Stomach (tissue), 4 donors: ENCODE measurements around the gene TEAD1.

Experiments
- EP300 ChIP-seq: sonication (generic); formaldehyde crosslinking; IDR thresholded peaks from one replicate; pipeline ENCODE4 v1.6.1; 2017; ENCODE audit warnings: antibody characterized with exemption
- POLR2A ChIP-seq, 4 donors: fragments of 450-650 bp; IDR thresholded peaks; one replicate each; pipeline ENCODE4 v1.6.1; 2016; ENCODE audit warnings: antibody characterized with exemption in 4 of 4, control low read depth in 2 of 4, mild to moderate bottlenecking in 1 of 4, moderate library complexity in 1 of 4
- POLR2AphosphoS5 ChIP-seq, 3 donors: sonication (generic); formaldehyde crosslinking; IDR thresholded peaks; one replicate each; pipeline ENCODE4 v1.6.1; 2016; ENCODE audit warnings: antibody characterized with exemption in 3 of 3
- TF ChIP-seq, protein P1 (sequence below), 7 experiments: fragments of 450-650 bp in 4 of 7; fragments of 200-600 bp in 3 of 7; sonication (generic) in 3 of 7; IDR thresholded peaks; one replicate each; pipeline ENCODE4 v1.5.1; 2016 to 2019; ENCODE audit warnings: antibody characterized with exemption in 7 of 7, control low read depth in 2 of 7, mild to moderate bottlenecking in 1 of 7

DNA sequence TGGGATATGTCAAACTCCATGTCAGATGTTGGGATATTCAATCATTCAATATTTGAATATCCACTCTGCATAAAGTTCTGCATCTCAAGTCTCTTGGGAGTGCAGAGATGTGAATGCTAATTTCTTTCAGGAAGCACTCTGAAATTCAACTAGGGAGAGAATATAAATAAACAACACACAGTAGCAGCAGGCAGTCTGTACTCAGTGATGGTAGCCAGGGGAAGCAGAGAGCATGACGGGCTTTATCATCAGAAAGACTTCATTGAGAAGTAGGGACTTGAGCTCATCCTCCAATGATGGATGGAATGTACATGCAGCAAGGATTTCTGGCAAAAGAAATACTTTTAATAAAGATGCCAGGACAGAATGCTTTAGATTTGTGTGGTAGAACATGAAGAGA lies 9.8 kb upstream of the TEAD1 start:
- TF ChIP-seq, protein P1, sequence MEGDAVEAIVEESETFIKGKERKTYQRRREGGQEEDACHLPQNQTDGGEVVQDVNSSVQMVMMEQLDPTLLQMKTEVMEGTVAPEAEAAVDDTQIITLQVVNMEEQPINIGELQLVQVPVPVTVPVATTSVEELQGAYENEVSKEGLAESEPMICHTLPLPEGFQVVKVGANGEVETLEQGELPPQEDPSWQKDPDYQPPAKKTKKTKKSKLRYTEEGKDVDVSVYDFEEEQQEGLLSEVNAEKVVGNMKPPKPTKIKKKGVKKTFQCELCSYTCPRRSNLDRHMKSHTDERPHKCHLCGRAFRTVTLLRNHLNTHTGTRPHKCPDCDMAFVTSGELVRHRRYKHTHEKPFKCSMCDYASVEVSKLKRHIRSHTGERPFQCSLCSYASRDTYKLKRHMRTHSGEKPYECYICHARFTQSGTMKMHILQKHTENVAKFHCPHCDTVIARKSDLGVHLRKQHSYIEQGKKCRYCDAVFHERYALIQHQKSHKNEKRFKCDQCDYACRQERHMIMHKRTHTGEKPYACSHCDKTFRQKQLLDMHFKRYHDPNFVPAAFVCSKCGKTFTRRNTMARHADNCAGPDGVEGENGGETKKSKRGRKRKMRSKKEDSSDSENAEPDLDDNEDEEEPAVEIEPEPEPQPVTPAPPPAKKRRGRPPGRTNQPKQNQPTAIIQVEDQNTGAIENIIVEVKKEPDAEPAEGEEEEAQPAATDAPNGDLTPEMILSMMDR (IDR thresholded peaks at IDR 0.05) = no peak
- TF ChIP-seq EP300 (no peak), POLR2A (IDR thresholded peaks at IDR 0.05) (no peak), POLR2AphosphoS5 (IDR thresholded peaks at IDR 0.05) (no peak)
